KMS-11 (cell line): Measurements from ENCODE around the gene SHC3.

Source experiments
- H2AFZ ChIP-seq: fragments of 200-600 bp; sonication (generic); 2 replicates; pipeline ENCODE4 v1.6.1; 2016; ENCODE audit warnings: antibody characterized with exemption, mixed run types, low read depth
- H3K27ac ChIP-seq: fragments of 200-600 bp; sonication (generic); 2 replicates; pipeline ENCODE4 v1.6.1; 2016; ENCODE audit warnings: mild to moderate bottlenecking, mixed run types
- H3K27me3 ChIP-seq: fragments of 200-600 bp; sonication (generic); 2 replicates; pipeline ENCODE4 v1.6.1; 2017; ENCODE audit warnings: mild to moderate bottlenecking, low read depth, mixed run types, moderate library complexity; ENCODE audit not compliant: insufficient read depth
- H3K36me3 ChIP-seq: fragments of 200-600 bp; sonication (generic); 2 replicates; pipeline ENCODE4 v1.6.1; 2017; ENCODE audit warnings: mild to moderate bottlenecking, mixed run types; ENCODE audit not compliant: insufficient read depth
- H3K4me1 ChIP-seq: fragments of 200-600 bp; sonication (generic); 2 replicates; pipeline ENCODE4 v1.6.1; 2016; ENCODE audit warnings: mild to moderate bottlenecking, low read depth, mixed run types; ENCODE audit not compliant: poor library complexity, severe bottlenecking
- H3K4me2 ChIP-seq: fragments of 200-600 bp; sonication (generic); 2 replicates; pipeline ENCODE4 v1.7.0; 2016; ENCODE audit warnings: mild to moderate bottlenecking, mixed run types
- H3K4me3 ChIP-seq: fragments of 200-600 bp; sonication (generic); IDR thresholded peaks from 2 replicates; pipeline ENCODE4 v1.6.1; 2017; ENCODE audit warnings: low read depth, low read length, mixed read lengths; ENCODE audit not compliant: insufficient read depth
- H3K79me2 ChIP-seq: fragments of 200-600 bp; sonication (generic); 2 replicates; pipeline ENCODE4 v1.6.1; 2016; ENCODE audit warnings: low read depth, mixed run types; ENCODE audit not compliant: insufficient read depth
- H3K9ac ChIP-seq: fragments of 200-600 bp; sonication (generic); 2 replicates; pipeline ENCODE4 v1.6.1; 2016; ENCODE audit warnings: mild to moderate bottlenecking, mixed run types
- H4K20me1 ChIP-seq: fragments of 200-600 bp; sonication (generic); 2 replicates; pipeline ENCODE4 v1.6.1; 2016; ENCODE audit warnings: mild to moderate bottlenecking, mixed run types; ENCODE audit not compliant: insufficient read depth
- CTCF ChIP-seq: fragments of 200-600 bp; sonication (generic); conservative IDR thresholded peaks from 2 replicates; pipeline ENCODE4 v1.6.1; 2017; ENCODE audit warnings: low read depth, mild to moderate bottlenecking, antibody characterized with exemption, low read length, moderate library complexity, mixed read lengths

SHC3 gene

GRCh38 chr9:89144238-89144637 is 34.4 kb downstream of the SHC3 start:
- no peaks in the 10 kb centered on the region for H3K4me1 ChIP-seq
- no peaks in the 10 kb centered on the region for H3K36me3 ChIP-seq
- H3K4me2 ChIP-seq, result no peak overlapping the region
- H4K20me1 ChIP-seq, result no peaks in the 10 kb centered on the region
- H3K27me3 ChIP-seq, result no peaks in the 10 kb centered on the region
- no peak overlapping the region for H3K9ac ChIP-seq
- no peak overlapping the region for H3K4me3 ChIP-seq
- no peak overlapping the region for H3K27ac ChIP-seq
- no peak for TF ChIP-seq CTCF
- H2AFZ ChIP-seq, result no peak overlapping the region
- H3K79me2 ChIP-seq, result no peaks in the 10 kb centered on the region

GRCh38 chr9:89143266-89143665 is 35.4 kb downstream of the SHC3 start:
- no peak overlapping the region for H3K9ac ChIP-seq
- H2AFZ ChIP-seq, result no peak overlapping the region
- no peak overlapping the region for H3K4me3 ChIP-seq
- H3K4me2 ChIP-seq, result no peak overlapping the region
- H4K20me1 ChIP-seq, result no peaks in the 10 kb centered on the region
- no peaks in the 10 kb centered on the region for H3K27me3 ChIP-seq
- H3K27ac ChIP-seq, result no peak overlapping the region
- H3K79me2 ChIP-seq, result no peaks in the 10 kb centered on the region
- no peaks in the 10 kb centered on the region for H3K4me1 ChIP-seq
- no peak for TF ChIP-seq CTCF
- H3K36me3 ChIP-seq, result no peaks in the 10 kb centered on the region

- Histone ChIP-seq H3K27ac (no peak overlapping the region), H3K4me3 (no peak overlapping the region), H2AFZ (no peak overlapping the region), H3K36me3 (no peaks in the 10 kb centered on the region), H3K4me1 (no peaks in the 10 kb centered on the region), H4K20me1 (no peaks in the 10 kb centered on the region), H3K9ac (no peak overlapping the region), H3K79me2 (no peaks in the 10 kb centered on the region), H3K27me3 (no peaks in the 10 kb centered on the region), H3K4me2 (no peak overlapping the region)
- no peak for TF ChIP-seq CTCF
These were observed 39.2 kb downstream of the SHC3 start for GRCh38 chr9:89139455-89139854.

- Histone ChIP-seq H3K4me2 (no peak overlapping the region), H3K27me3 (no peaks in the 10 kb centered on the region), H2AFZ (no peak overlapping the region), H3K4me3 (no peak overlapping the region), H3K36me3 (no peaks in the 10 kb centered on the region), H4K20me1 (no peaks in the 10 kb centered on the region), H3K9ac (no peak overlapping the region), H3K79me2 (no peaks in the 10 kb centered on the region), H3K27ac (no peak overlapping the region), H3K4me1 (no peaks in the 10 kb centered on the region)
- no peak for TF ChIP-seq CTCF
These were observed 39.9 kb downstream of the SHC3 start for GRCh38 chr9:89138463-89139390.
